Liver (tissue), 9 donors: ENCODE data around the gene DGKQ. TPM values are rescaled to one million over a fixed set of nuclear protein-coding genes. Genes with fewer than 3 reads are reported as not detected.

Experiments
- DNase-seq: peaks from one replicate; pipeline ENCODE4 v3.0.0-alpha.2; 2017; ENCODE audit warnings: low spot score
- H3K27ac ChIP-seq, 2 donors: one replicate each; pipeline ENCODE4 v1.7.0; 2013; ENCODE audit warnings: inconsistent platforms in 2 of 2, low read length in 2 of 2, control low read depth in 1 of 2, low read depth in 1 of 2, mild to moderate bottlenecking in 1 of 2
- H3K27me3 ChIP-seq, 4 donors: one replicate each; pipeline versions ENCODE4 v1.6.1 to v1.7.0; 2013; ENCODE audit warnings: low read length in 3 of 4, inconsistent platforms in 1 of 4, mild to moderate bottlenecking in 1 of 4, moderate library complexity in 1 of 4; ENCODE audit not compliant: control insufficient read depth in 4 of 4, insufficient read depth in 4 of 4
- H3K36me3 ChIP-seq, 4 donors: one replicate each; pipeline versions ENCODE4 v1.6.1 to v1.7.0; 2013; ENCODE audit warnings: low read length in 3 of 4, mild to moderate bottlenecking in 3 of 4, low read depth in 1 of 4, moderate library complexity in 1 of 4; ENCODE audit not compliant: control insufficient read depth in 4 of 4, insufficient read depth in 3 of 4
- H3K4me1 ChIP-seq, 4 donors: one replicate each; pipeline versions ENCODE4 v1.6.1 to v1.7.0; 2013; ENCODE audit warnings: low read length in 3 of 4, mild to moderate bottlenecking in 3 of 4, moderate library complexity in 1 of 4; ENCODE audit not compliant: control insufficient read depth in 4 of 4, insufficient read depth in 4 of 4
- H3K4me3 ChIP-seq, 3 donors: one replicate each; pipeline versions ENCODE4 v1.6.1 to v1.7.0; 2013; ENCODE audit warnings: low read length in 3 of 3, control low read depth in 1 of 3, low read depth in 1 of 3, mild to moderate bottlenecking in 1 of 3
- H3K9ac ChIP-seq, 2 donors: one replicate each; pipeline ENCODE4 v1.7.0; 2013; ENCODE audit warnings: low read length in 2 of 2, mild to moderate bottlenecking in 2 of 2, moderate library complexity in 2 of 2, control low read depth in 1 of 2, low read depth in 1 of 2
- H3K9me3 ChIP-seq, 4 donors: one replicate each; pipeline versions ENCODE4 v1.6.1 to v1.7.0; 2013; ENCODE audit warnings: low read length in 3 of 4; ENCODE audit not compliant: control insufficient read depth in 4 of 4
- EGR1 ChIP-seq, 2 donors: IDR thresholded peaks; 2 replicates each; pipeline ENCODE4 v1.6.1; 2016 to 2018; ENCODE audit warnings: antibody characterized with exemption in 2 of 2, low read depth in 2 of 2
- FOXA1 ChIP-seq: IDR thresholded peaks from 2 replicates; pipeline ENCODE4 v1.6.1; 2016; ENCODE audit warnings: antibody characterized with exemption
- FOXA2 ChIP-seq: IDR thresholded peaks from 2 replicates; pipeline ENCODE4 v1.6.1; 2016; ENCODE audit warnings: antibody characterized with exemption
- HNF4A ChIP-seq, 2 donors: conservative IDR thresholded peaks; 2 replicates each; pipeline ENCODE4 v1.6.1; 2016; ENCODE audit warnings: antibody characterized with exemption in 2 of 2, mild to moderate bottlenecking in 2 of 2
- HNF4G ChIP-seq: IDR thresholded peaks from 2 replicates; pipeline ENCODE4 v1.6.1; 2016; ENCODE audit warnings: antibody characterized with exemption
- NR2F2 ChIP-seq: IDR thresholded peaks from 2 replicates; pipeline ENCODE4 v1.6.1; 2016; ENCODE audit warnings: antibody characterized with exemption
- RAD21 ChIP-seq, 2 donors: IDR thresholded peaks; 2 replicates each; pipeline ENCODE4 v1.6.1; 2016; ENCODE audit warnings: antibody characterized with exemption in 2 of 2, mild to moderate bottlenecking in 2 of 2
- RXRA ChIP-seq, 2 donors: IDR thresholded peaks; 2 replicates each; pipeline ENCODE4 v1.6.1; 2017 to 2018; ENCODE audit warnings: antibody characterized with exemption in 2 of 2, mild to moderate bottlenecking in 1 of 2
- SP1 ChIP-seq: IDR thresholded peaks from 2 replicates; pipeline ENCODE4 v1.6.1; 2018; ENCODE audit warnings: antibody characterized with exemption, mild to moderate bottlenecking
- TAF1 ChIP-seq: conservative IDR thresholded peaks from 2 replicates; pipeline ENCODE4 v1.6.1; 2016; ENCODE audit warnings: antibody characterized with exemption, mild to moderate bottlenecking
- YY1 ChIP-seq: IDR thresholded peaks from 2 replicates; pipeline ENCODE4 v1.6.1; 2016; ENCODE audit warnings: antibody characterized with exemption, mild to moderate bottlenecking
- WGBS: extraction: QIAGEN DNeasy Blood & Tissue Kit; methylation state at CpG from one replicate; pipeline ENCODE4 v1.1.7; 2013; 5-methylcytosine and 5-hydroxymethylcytosine counted together
- polyA plus RNA-seq, 2 donors: library from polyadenylated mRNA; stranded (reverse) in 1 of 2; unstranded in 1 of 2; fragments of 200-250 nt in 1 of 2; fragments of >200 nt in 1 of 2; fragmentation: Nextera tagmentation in 1 of 2; extraction: Ambion mirVana in 1 of 2; gene quantifications; one replicate each; pipeline versions ENCODE4 v1.2.1 to v1.2.3, GENCODE V29; 2013 to 2015
- total RNA-seq, 2 donors: library from RNA; depleted of rRNA; stranded (reverse); fragments of >200 nt; gene quantifications; one replicate each; pipeline ENCODE4 v1.2.3, GENCODE V29; 2014
- TF ChIP-seq, protein P1 (sequence below): IDR thresholded peaks from 2 replicates; pipeline ENCODE4 v1.6.1; 2016; ENCODE audit warnings: antibody characterized with exemption, mild to moderate bottlenecking
- TF ChIP-seq, protein P2 (sequence below): IDR thresholded peaks from 2 replicates; pipeline ENCODE4 v1.6.1; 2016; ENCODE audit warnings: antibody characterized with exemption
- TF ChIP-seq, protein P3 (sequence below): IDR thresholded peaks from 2 replicates; pipeline ENCODE4 v1.6.1; 2016; ENCODE audit warnings: antibody characterized with exemption
- donor health status: healthy.
- donor health status: healthy.
- donor health status: healthy.
- donor health status: healthy.
- donor health status: healthy.

Gene DGKQ
- total and polyA plus RNA-seq, 4 donors, result 1.5 to 8.8 (median 3.6) TPM

DNA sequence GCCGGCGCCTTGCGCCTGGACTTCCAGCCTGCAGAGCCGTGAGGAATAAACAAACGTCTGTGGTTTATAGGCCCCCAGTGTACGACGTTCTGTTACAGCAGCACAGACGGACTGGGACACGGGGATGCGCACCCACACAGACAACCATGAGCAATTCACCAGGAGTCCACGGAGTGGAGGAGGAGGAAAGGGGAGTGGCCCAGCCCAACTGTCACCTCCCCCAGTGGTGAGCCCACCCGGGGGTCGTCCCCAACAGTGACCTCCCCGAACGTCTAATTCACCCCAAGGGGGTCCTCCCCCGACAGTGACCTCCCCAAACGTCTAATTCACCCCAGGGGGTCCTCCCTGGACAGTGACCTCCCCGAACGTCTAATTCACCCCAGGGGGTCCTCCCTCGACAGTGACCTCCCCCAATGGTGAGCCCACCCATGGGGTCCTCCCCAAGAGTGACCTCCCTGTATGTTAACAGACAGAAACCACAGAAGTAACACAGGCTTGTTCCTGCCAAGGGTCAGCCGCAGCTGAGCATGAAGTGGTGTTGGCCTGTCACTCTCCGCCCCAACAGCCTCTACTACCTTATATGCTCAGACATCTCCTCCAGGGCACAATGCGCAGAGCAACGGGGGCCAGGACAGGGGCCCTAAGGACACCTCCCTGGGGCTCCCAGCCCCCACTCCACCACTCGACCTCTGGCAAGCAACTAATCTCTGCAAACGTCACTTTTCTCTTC, 47.4 kb downstream of the DGKQ start:
- H3K36me3 ChIP-seq, result peaks cover 0 to 2% (median under 1%) of the 10 kb centered on the region in 4 donors
- no peak overlapping the region for H3K9ac ChIP-seq
- WGBS, result 90% methylated on average over 26 of the region's 26 CpGs
- no peaks in the 10 kb centered on the region for H3K9me3 ChIP-seq
- peaks cover 9 to 22% (median 21%) of the 10 kb centered on the region in 4 donors for H3K4me1 ChIP-seq
- no peak for DNase-seq
- TF ChIP-seq RXRA (IDR thresholded peaks at IDR 0.05) (no peak), EGR1 (IDR thresholded peaks at IDR 0.05; ENCODE audit: low read depth in 2 of 2) (no peak), FOXA1 (no peak), SP1 (no peak), HNF4G (no peak), HNF4A (conservative IDR thresholded peaks at IDR 0.05) (no peak), RAD21 (IDR thresholded peaks at IDR 0.05) (no peak), YY1 (no peak), NR2F2 (no peak), TAF1 (no peak)
- TF ChIP-seq, protein P1, sequence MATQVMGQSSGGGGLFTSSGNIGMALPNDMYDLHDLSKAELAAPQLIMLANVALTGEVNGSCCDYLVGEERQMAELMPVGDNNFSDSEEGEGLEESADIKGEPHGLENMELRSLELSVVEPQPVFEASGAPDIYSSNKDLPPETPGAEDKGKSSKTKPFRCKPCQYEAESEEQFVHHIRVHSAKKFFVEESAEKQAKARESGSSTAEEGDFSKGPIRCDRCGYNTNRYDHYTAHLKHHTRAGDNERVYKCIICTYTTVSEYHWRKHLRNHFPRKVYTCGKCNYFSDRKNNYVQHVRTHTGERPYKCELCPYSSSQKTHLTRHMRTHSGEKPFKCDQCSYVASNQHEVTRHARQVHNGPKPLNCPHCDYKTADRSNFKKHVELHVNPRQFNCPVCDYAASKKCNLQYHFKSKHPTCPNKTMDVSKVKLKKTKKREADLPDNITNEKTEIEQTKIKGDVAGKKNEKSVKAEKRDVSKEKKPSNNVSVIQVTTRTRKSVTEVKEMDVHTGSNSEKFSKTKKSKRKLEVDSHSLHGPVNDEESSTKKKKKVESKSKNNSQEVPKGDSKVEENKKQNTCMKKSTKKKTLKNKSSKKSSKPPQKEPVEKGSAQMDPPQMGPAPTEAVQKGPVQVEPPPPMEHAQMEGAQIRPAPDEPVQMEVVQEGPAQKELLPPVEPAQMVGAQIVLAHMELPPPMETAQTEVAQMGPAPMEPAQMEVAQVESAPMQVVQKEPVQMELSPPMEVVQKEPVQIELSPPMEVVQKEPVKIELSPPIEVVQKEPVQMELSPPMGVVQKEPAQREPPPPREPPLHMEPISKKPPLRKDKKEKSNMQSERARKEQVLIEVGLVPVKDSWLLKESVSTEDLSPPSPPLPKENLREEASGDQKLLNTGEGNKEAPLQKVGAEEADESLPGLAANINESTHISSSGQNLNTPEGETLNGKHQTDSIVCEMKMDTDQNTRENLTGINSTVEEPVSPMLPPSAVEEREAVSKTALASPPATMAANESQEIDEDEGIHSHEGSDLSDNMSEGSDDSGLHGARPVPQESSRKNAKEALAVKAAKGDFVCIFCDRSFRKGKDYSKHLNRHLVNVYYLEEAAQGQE, result no peak
- H3K27me3 ChIP-seq, result no peaks in the 10 kb centered on the region
- H3K4me3 ChIP-seq, result no peak overlapping the region
- no peak overlapping the region for H3K27ac ChIP-seq

DNA sequence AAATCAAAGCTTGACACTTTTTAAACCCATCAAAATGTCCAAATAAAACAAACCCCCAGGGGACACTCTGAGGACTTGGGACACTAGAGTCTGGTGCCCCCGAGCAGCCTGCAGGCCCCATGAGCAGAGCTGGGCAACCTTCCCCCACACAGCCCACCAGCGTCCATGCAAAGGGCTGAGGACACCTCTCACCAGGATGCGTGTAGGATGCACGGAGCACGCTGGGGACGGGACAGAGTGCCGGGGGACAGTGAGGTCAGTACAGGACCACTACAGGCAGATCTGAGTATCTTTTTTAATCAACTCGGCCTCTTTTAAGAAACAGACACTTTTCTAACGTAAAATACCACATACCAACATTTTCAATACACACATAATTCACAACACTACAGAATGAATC, 48.2 kb downstream of the DGKQ start:
- TF ChIP-seq, protein P2, sequence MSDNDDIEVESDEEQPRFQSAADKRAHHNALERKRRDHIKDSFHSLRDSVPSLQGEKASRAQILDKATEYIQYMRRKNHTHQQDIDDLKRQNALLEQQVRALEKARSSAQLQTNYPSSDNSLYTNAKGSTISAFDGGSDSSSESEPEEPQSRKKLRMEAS, result no peak
- TF ChIP-seq YY1, result no peak
- Histone ChIP-seq H3K27me3 (no peaks in the 10 kb centered on the region), H3K4me3 (no peak overlapping the region), H3K9me3 (no peaks in the 10 kb centered on the region), H3K4me1 (peaks cover 9 to 14% (median 13%) of the 10 kb centered on the region in 4 donors), H3K9ac (no peak overlapping the region), H3K27ac (no peak overlapping the region), H3K36me3 (peaks cover 0 to 2% (median under 1%) of the 10 kb centered on the region in 4 donors)
- no peak for DNase-seq
- 94% methylated on average over 9 of the region's 9 CpGs for WGBS

DNA sequence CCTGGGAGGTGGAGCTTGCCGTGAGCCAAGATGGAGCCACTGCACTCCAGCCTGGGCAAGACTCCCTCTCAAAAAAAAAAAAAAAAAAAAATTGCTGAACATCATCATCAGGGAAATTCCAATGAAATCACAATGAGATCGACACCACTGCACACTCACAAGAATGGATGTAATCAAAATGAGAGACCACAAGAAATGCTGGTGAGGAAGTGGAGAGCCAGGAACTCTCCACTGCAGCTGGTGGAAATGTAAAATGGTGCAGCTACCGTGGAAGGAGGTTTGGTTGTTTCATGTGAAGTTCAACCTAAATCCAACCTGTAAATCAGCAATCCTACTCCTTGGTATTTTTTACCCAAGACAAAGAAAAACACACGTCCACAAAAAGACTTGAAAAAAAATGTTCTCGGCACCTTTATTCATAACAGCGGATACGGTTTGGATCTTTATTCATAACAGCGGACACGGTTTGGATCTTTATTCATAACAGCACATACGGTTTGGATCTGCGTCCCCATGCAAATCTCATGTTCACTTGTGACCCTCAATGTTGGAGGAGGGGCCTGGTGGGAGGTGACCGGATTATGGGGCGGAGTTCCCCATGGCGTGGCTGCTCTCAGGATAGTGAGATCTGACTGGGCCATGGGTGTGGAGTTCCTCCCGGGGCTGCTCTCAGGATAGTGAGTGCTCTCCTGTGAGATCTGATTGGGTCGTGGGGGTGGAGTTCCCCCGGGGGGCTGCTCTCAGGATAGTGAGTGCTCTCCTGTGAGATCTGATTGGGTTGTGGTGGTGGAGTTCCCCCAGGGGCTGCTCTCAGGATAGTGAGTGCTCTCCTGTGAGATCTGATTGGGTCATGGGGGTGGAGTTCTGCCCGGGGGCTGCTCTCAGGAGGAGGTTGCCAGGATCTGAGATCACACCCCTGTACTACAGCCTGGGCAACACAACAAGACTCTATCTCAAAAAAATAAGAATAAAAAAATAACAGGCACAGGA, 49.0 kb downstream of the DGKQ start:
- Histone ChIP-seq H3K9ac (no peak overlapping the region), H3K9me3 (no peaks in the 10 kb centered on the region), H3K36me3 (peaks cover 0 to 2% (median under 1%) of the 10 kb centered on the region in 4 donors), H3K4me3 (no peak overlapping the region), H3K4me1 (peaks cover 5 to 8% (median 7%) of the 10 kb centered on the region in 4 donors), H3K27me3 (no peaks in the 10 kb centered on the region), H3K27ac (no peak overlapping the region)
- TF ChIP-seq, protein P3, sequence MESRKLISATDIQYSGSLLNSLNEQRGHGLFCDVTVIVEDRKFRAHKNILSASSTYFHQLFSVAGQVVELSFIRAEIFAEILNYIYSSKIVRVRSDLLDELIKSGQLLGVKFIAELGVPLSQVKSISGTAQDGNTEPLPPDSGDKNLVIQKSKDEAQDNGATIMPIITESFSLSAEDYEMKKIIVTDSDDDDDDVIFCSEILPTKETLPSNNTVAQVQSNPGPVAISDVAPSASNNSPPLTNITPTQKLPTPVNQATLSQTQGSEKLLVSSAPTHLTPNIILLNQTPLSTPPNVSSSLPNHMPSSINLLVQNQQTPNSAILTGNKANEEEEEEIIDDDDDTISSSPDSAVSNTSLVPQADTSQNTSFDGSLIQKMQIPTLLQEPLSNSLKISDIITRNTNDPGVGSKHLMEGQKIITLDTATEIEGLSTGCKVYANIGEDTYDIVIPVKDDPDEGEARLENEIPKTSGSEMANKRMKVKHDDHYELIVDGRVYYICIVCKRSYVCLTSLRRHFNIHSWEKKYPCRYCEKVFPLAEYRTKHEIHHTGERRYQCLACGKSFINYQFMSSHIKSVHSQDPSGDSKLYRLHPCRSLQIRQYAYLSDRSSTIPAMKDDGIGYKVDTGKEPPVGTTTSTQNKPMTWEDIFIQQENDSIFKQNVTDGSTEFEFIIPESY, result no peak
- TF ChIP-seq RAD21 (IDR thresholded peaks at IDR 0.05) (no peak), FOXA2 (no peak), TAF1 (no peak), EGR1 (IDR thresholded peaks at IDR 0.05; ENCODE audit: low read depth in 2 of 2) (no peak)
- TF ChIP-seq, protein P2, result no peak
- TF ChIP-seq, protein P1, result no peak
- 83% methylated on average over 18 of the region's 18 CpGs for WGBS
- DNase-seq, result no peak
